Suppressor macrophage treated with lipopolysaccharide for 4 hours (primary cell): ENCODE results near the gene ZNF595.
"Not testable (repeated sequence)": the region's sequence is repeated elsewhere in the genome, so short reads cannot be mapped to it uniquely, and the experiment has no call there.

Source experiments
- DNase-seq: peaks from one replicate; pipeline ENCODE4 v3.0.0-alpha.2; 2020

The ZNF595 gene

GRCh38 chr4:86559-87324, 33.6 kb downstream of the ZNF595 start:
- DNase-seq: not testable (repeated sequence)

- DNase-seq: no peak
Measured at GRCh38 chr4:98386-98785, 45.3 kb downstream of the ZNF595 start.

- DNase-seq: no peak
Measured at GRCh38 chr4:99863-100262, 46.7 kb downstream of the ZNF595 start.

GRCh38 chr4:107083-107443, 53.9 kb downstream of the ZNF595 start:
- no peak for DNase-seq

- DNase-seq: no peak
Measured at GRCh38 chr4:107444-108429, 54.6 kb downstream of the ZNF595 start.

GRCh38 chr4:112771-113170, 59.6 kb downstream of the ZNF595 start:
- DNase-seq: no peak

GRCh38 chr4:113732-114131, 60.6 kb downstream of the ZNF595 start:
- no peak for DNase-seq

GRCh38 chr4:114149-114548, 61.0 kb downstream of the ZNF595 start:
- DNase-seq: no peak

GRCh38 chr4:116499-116898, 63.4 kb downstream of the ZNF595 start:
- no peak for DNase-seq

- no peak for DNase-seq
Measured at GRCh38 chr4:120616-121015, 67.5 kb downstream of the ZNF595 start.

GRCh38 chr4:121408-122084, 68.4 kb downstream of the ZNF595 start:
- DNase-seq: no peak

GRCh38 chr4:123922-124274, 70.8 kb downstream of the ZNF595 start:
- DNase-seq: not testable (repeated sequence)

GRCh38 chr4:124275-125081, 71.4 kb downstream of the ZNF595 start, which contains the start of gene ZNF718:
Gene ZNF718, plus strand, starts transcription at chr4:124501. Its CDS starts 170 bp downstream, at chr4:124671.
- peak; percentile 96 for DNase-seq

- DNase-seq: peak; percentile 30
Measured at GRCh38 chr4:125091-125771, 72.1 kb downstream of the ZNF595 start.

GRCh38 chr4:125833-126232, 72.7 kb downstream of the ZNF595 start:
- DNase-seq: no peak

- no peak for DNase-seq
Measured at GRCh38 chr4:132483-132882, 79.4 kb downstream of the ZNF595 start.
